ENCODE data around the gene SLCO4C1. TPM values are rescaled to one million over a fixed set of nuclear protein-coding genes. Genes with fewer than 3 reads are reported as not detected.

Gene SLCO4C1
- total and polyA plus RNA-seq, 2 donors from 2014 or later: 9.0 to 35.1 TPM

DNA sequence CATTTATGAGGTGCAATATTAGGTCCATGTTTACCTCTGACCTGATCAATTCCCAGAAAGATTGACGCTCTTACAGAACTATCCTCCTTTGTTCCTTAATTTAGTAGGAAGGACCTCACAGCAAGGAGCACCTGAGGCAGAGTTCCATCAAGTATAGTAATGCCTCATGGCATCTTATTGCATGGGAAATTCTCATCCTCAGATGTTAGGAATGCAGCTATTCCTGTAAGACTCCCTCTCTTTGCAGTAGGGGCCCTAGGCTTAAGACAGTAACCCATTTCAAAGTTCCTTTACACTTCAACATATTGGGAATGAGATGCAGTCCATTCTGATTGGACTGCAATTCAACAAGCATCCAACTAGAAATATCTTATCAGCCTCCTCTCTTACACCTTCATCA, 69.8 kb downstream of the SLCO4C1 start:
- Histone ChIP-seq H3K27ac (ENCODE audit: low read depth in 2 of 2, low read length in 2 of 2) (no peak overlapping the region), H3K9me3 (ENCODE audit: control insufficient read depth in 2 of 3, insufficient read depth in 1 of 3, low read length in 3 of 3) (no peaks in the 10 kb centered on the region), H3K4me3 (ENCODE audit: low read length in 3 of 3) (no peak overlapping the region), H3K36me3 (ENCODE audit: control insufficient read depth in 2 of 3, insufficient read depth in 3 of 3, low read length in 3 of 3) (no peaks in the 10 kb centered on the region), H3K9ac (ENCODE audit: low read length in 3 of 3) (no peak overlapping the region), H3K4me1 (ENCODE audit: control insufficient read depth in 2 of 3, insufficient read depth in 2 of 3, low read depth in 1 of 3, low read length in 3 of 3) (no peaks in the 10 kb centered on the region), H3K27me3 (ENCODE audit: control insufficient read depth, insufficient read depth, low read length) (no peaks in the 10 kb centered on the region)
- DNase-seq (no peak), FAIRE-seq (no peak)
- TF ChIP-seq, protein P1, sequence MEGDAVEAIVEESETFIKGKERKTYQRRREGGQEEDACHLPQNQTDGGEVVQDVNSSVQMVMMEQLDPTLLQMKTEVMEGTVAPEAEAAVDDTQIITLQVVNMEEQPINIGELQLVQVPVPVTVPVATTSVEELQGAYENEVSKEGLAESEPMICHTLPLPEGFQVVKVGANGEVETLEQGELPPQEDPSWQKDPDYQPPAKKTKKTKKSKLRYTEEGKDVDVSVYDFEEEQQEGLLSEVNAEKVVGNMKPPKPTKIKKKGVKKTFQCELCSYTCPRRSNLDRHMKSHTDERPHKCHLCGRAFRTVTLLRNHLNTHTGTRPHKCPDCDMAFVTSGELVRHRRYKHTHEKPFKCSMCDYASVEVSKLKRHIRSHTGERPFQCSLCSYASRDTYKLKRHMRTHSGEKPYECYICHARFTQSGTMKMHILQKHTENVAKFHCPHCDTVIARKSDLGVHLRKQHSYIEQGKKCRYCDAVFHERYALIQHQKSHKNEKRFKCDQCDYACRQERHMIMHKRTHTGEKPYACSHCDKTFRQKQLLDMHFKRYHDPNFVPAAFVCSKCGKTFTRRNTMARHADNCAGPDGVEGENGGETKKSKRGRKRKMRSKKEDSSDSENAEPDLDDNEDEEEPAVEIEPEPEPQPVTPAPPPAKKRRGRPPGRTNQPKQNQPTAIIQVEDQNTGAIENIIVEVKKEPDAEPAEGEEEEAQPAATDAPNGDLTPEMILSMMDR (IDR thresholded peaks at IDR 0.05; ENCODE audit: borderline replicate concordance, extremely low read depth, insufficient read depth): no peak
- intact Hi-C loops (cut with DNase I): no loop called here

DNA sequence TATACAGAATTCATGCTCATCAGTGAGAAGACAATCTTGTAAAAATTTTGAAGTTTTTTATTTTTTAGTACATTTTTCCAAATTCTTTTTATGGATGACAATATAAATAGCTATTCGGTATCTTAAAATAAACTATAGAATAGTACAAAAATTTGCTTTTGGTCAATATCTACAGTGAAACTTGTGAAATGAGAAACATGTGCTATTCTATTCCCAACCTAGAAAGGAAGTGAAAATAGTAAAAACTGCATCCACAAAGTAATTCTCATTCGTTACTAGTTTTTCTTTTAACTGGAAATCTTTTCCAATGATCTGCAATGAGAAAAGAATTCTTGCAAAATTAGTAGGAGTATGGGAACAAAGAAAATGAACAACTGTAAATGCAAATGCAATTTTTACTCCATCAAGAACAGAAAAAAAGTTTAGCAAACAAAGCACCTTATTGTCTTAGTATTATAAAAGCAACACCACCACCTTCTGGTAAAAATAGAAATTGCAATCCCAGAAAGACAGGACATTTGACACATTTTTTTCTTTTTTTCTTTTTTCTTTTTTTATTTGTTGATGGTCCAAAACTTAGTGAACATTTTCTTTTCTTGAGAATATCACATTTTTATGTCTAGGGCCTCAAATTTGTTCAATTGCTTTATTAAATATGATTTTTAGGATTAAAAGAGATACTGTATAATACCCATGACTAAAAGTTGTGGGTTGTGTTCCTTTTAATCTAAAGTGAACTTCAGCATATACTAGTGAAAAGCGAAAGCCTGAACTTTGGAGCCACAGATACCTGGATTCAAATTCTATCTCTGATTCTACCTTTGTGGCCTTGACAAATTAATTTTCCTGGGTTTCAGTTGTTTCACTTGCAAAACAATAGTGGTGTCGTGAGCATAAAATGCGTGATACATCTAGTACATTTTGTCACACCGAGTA, 72.3 kb downstream of the SLCO4C1 start:
- intact Hi-C loops (cut with DNase I): no loop called here
- FAIRE-seq: peak; percentile 77

DNA sequence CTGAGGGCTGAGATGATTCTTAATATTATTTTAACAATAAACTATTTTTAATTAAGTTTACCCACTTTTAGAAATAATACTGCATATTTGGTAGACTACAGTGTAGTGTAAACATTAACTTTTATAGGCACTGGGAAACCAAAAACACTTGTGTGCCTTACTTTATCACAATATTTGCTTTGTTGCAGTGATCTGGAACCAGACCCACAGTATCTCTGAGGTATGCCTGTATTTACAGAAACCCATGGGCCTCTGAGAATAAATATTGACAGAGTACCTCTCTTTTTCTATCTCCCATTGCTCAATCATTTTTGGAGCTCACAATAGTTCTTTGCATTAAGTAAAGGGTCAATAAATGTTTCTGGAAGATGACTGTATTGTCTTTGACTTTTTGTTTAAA, 73.3 kb downstream of the SLCO4C1 start:
- intact Hi-C loops (cut with DNase I): no loop called here
- Histone ChIP-seq H3K9me3 (ENCODE audit: control insufficient read depth in 2 of 3, insufficient read depth in 1 of 3, low read length in 3 of 3) (no peaks in the 10 kb centered on the region), H3K4me1 (ENCODE audit: control insufficient read depth in 2 of 3, insufficient read depth in 2 of 3, low read depth in 1 of 3, low read length in 3 of 3) (no peaks in the 10 kb centered on the region), H3K4me3 (ENCODE audit: low read length in 3 of 3) (no peak overlapping the region), H3K27ac (ENCODE audit: low read depth in 2 of 2, low read length in 2 of 2) (no peak overlapping the region), H3K27me3 (ENCODE audit: control insufficient read depth, insufficient read depth, low read length) (no peaks in the 10 kb centered on the region), H3K9ac (ENCODE audit: low read length in 3 of 3) (no peak overlapping the region), H3K36me3 (ENCODE audit: control insufficient read depth in 2 of 3, insufficient read depth in 3 of 3, low read length in 3 of 3) (no peaks in the 10 kb centered on the region)
- DNase-seq (no peak), FAIRE-seq (no peak)
- TF ChIP-seq, protein P1 (IDR thresholded peaks at IDR 0.05; ENCODE audit: borderline replicate concordance, extremely low read depth, insufficient read depth): no peak

More for the DNA sequence above, 72.3 kb downstream of the SLCO4C1 start:
- no peak overlapping the region for H3K27ac ChIP-seq (ENCODE audit: low read depth in 2 of 2, low read length in 2 of 2)
- DNase-seq: peak in 2 of 5 donors; percentile 50
- TF ChIP-seq, protein P1 (IDR thresholded peaks at IDR 0.05; ENCODE audit: borderline replicate concordance, extremely low read depth, insufficient read depth): peak; percentile 35
- no peaks in the 10 kb centered on the region for H3K27me3 ChIP-seq (ENCODE audit: control insufficient read depth, insufficient read depth, low read length)
- no peak overlapping the region for H3K4me3 ChIP-seq (ENCODE audit: low read length in 3 of 3)
- no peak overlapping the region for H3K9ac ChIP-seq (ENCODE audit: low read length in 3 of 3)
- H3K4me1 ChIP-seq (ENCODE audit: control insufficient read depth in 2 of 3, insufficient read depth in 2 of 3, low read depth in 1 of 3, low read length in 3 of 3): no peaks in the 10 kb centered on the region
- H3K9me3 ChIP-seq (ENCODE audit: control insufficient read depth in 2 of 3, insufficient read depth in 1 of 3, low read length in 3 of 3): no peaks in the 10 kb centered on the region
- H3K36me3 ChIP-seq (ENCODE audit: control insufficient read depth in 2 of 3, insufficient read depth in 3 of 3, low read length in 3 of 3): no peaks in the 10 kb centered on the region
